NCI-H146 treated with DMSO at 0.1 percent for 48 hours (cell line): ENCODE measurements around the gene SCAPER.
A peak's percentile ranks its signal among the peaks of the same experiment; 100 is the strongest.
"Not testable (repeated sequence)": the region's sequence is repeated elsewhere in the genome, so short reads cannot be mapped to it uniquely, and the experiment has no call there.

Source experiments
- DNase-seq: peaks from one replicate; lab custom pipeline; 2025; ENCODE audit not compliant: unreplicated experiment; lab: John Stamatoyannopoulos, UW

The SCAPER gene

DNA sequence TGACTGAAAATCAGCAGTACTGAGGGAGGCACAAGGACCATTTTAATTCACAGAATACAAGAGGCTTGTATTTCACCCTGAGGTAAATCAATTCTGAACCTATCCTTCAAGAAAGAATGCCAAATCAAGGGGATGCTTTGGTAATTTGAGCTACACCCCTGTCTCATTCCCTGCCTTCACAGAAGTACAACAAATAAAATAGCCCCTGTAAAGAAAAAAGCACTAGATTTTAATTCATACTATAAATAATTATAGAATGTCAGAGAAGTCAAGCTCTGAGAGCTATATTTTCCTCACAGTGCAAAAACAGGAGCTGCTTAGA, 319.6 kb downstream of the SCAPER start:
- DNase-seq = no peak

- no peak for DNase-seq
Observed at GRCh38 chr15:76584868-76585575, 320.1 kb downstream of the SCAPER start.

DNA sequence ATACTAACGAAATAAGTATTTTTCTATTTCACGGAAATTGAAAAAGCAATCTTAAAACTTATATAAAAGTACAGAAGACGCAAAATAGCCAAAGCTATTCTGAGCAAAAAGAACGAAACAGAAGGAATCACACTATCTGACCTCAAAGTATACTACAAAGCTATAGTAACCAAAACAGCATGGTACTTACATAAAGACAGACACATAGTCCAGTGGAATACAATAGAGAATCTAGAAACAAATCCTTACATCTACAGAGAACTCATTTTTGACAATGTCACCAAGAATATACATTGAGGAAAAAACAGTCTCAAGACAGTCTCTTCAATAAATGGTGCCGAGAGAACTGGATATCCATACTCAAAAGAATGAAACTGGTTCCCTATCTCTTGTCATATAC, 322.6 kb downstream of the SCAPER start:
- DNase-seq = no peak

GRCh38 chr15:76577879-76578512, 327.1 kb downstream of the SCAPER start:
- DNase-seq = no peak

DNA sequence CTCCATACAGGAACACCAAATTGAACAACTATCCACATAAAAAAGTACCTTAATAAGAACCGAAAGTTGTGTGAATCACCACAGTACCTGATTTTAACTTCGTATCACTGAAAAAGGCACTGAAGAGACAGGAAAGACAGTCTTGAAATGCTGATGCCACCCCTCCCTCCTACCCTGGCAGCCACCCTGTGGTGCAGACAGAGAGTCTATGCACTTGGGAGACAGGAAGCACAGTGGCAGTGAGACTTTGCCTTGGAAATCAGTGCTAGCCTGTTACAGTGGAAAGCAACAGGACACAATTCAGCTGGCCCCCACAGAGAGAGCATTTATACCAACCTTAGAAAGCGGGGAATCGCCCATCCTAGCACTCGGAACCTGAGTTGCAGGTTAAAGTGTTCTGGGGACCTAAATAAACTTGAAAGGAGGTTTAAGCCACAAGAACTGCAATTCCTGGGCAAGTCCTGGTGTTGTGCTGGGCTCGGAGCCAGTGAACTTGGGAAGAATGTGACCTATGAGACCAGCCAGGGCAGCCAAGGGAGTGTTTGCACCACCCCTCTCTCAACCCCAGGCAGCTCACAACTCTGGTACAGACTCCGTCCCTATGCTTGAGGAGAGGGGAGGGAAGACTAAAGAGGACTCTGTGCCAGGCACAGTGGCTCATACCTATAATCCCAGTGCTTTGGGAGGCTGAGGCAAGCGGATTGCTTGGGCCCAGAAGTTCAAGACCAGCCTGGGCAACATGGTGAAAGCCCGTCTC, 328.4 kb downstream of the SCAPER start:
- DNase-seq = no peak

GRCh38 chr15:76575679-76576078, 329.5 kb downstream of the SCAPER start:
- DNase-seq = no peak

- DNase-seq = no peak
Observed at GRCh38 chr15:76575274-76575673, 329.9 kb downstream of the SCAPER start.

GRCh38 chr15:76572983-76573314, 332.2 kb downstream of the SCAPER start:
- DNase-seq = no peak

DNA sequence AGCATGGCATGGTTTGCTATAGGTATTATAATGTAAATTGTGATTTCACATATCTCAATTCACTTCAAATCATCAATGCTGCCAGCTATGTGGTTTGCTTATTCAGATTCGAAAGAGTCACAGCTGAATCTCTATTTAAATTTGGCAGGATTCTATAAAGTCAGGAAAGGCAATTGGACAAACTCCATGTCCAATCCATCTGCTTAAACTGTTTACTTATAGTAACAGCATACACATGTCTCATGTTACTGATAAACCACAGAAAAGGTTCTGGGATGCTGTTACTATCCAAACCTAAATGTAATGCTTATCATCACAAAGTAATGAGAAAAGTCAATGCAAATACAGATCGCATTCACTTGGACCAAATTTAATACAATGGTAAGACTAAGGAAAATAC, 338.9 kb downstream of the SCAPER start:
- no peak for DNase-seq

- no peak for DNase-seq
Observed at GRCh38 chr15:76565366-76565765, 339.8 kb downstream of the SCAPER start.

- no peak for DNase-seq
Observed at GRCh38 chr15:76555247-76555646, 349.9 kb downstream of the SCAPER start.

DNA sequence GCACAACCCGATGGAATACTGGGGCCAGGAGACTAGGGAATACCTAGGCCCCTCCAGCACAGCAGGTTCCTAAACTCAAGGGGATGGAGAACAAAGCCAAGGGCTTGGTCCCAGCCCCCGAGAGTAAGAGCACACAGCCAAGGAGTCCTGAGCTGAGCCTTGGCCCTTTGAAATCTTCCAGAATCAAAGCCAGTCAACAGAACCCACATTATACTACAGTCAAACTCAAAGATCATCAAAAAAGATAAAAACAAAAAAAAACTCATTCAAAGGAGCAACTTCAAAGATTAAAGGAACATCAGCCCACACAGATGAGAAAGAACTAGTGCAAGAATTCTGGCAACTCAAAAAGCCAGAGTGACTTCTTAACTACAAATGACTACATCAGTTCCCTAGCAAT, 351.6 kb downstream of the SCAPER start:
- DNase-seq = no peak

- DNase-seq = no peak
Observed at GRCh38 chr15:76553102-76553501, 352.0 kb downstream of the SCAPER start.

- no peak for DNase-seq
Observed at GRCh38 chr15:76546805-76547204, 358.3 kb downstream of the SCAPER start.

- no peak for DNase-seq
Observed at GRCh38 chr15:76533995-76534394, 371.1 kb downstream of the SCAPER start.

DNA sequence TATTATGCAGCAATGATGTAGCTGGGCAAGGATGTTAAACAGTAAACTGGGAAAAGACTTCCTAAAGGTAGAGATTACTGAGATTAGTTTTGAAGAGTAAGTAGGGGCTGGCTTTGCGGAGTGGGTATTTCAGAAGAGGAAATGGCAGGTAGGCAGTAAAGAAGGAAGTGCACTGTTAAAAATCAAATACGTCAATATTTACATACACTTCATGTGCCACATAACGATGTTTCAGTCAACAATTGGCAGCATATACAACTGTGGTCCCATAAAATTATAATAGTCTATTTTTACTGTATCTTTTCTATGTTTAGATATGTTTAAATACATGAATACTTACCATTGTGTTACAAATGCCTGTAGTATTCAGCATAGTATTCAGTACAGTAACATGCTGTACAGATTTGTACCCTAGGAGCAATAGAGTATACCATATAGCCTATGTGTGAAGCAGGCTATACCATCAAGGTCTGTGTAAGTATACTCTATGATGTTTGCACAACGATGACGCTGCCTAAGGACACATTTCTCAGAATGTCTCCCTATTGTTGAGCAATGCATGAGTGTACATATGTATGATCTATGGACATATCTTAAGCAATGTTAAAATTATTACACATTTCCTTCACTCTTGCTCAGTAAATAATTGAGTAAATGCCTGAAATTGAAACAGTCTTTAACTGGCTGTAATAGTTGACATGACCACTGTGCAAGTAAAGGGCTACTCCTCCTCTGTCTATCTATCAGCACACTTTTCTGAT, 371.9 kb downstream of the SCAPER start:
- no peak for DNase-seq

DNA sequence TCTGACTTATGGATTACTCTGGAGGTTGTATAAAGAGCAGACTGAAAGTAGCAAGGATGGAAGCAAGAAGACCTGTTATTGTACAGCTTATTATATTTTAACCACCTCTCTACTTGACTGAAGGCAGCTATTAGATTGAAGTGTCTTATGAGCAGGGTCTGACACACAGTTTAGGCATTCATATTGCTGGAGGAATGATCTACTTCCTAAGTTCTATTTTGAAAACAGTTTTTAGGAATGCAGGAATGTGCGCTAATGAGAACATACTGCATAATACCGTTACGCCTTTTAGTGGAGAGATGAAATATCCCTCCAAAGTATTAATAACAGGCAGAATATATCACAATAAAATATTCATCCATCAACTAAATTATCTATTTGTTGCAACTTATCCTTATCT, 375.2 kb downstream of the SCAPER start:
- DNase-seq = no peak

DNA sequence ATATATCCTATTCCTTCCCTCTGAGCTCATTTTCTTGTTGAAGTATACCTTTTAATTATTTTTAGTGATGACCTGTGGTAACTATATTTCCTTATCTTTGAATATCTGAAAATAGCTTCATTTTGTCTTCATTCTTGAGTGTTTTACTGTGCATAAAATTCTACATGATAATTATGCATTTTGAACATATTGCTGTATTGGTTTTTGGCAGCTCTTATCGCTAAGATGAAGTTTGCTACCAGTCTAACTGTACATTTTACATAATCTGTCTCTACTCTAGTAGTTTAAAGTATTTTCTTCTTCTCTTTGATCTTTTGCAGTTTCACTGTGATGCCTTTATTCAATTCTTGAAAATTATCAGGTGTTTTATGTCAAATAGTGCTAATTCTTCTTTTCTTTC, 379.0 kb downstream of the SCAPER start:
- DNase-seq = no peak

GRCh38 chr15:76517910-76518309, 387.2 kb downstream of the SCAPER start:
- no peak for DNase-seq

GRCh38 chr15:76514282-76514681, 390.9 kb downstream of the SCAPER start:
- peak; percentile 87 for DNase-seq

DNA sequence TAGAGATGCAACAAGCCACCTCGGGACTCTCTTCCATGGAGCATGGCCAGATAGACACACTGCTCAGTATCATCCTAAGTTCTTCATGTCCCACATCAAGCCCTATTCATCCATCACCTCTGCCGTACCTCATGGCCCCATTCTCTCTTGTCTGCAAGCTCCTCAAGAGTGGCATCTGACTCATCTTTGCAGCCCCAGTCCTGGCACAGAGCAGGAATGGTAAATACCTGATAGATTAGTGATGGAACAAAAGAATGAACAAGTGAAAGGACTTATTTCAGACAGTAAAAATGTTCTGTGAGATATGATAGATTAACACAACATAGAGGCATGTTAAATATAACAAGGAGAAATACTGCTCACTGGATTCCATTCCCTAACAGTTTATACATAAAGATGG, 392.2 kb downstream of the SCAPER start:
- no peak for DNase-seq

GRCh38 chr15:76510663-76511062, 394.5 kb downstream of the SCAPER start:
- not testable (repeated sequence) for DNase-seq
